Measurements from ENCODE around the gene PGAP6. TPM values are rescaled to one million over a fixed set of nuclear protein-coding genes. Genes with fewer than 3 reads are reported as not detected.

PGAP6 gene
- total and polyA plus RNA-seq, 2 of the 4 experiments (the other 2 are of a cell fraction): 49.1 to 124 TPM

DNA sequence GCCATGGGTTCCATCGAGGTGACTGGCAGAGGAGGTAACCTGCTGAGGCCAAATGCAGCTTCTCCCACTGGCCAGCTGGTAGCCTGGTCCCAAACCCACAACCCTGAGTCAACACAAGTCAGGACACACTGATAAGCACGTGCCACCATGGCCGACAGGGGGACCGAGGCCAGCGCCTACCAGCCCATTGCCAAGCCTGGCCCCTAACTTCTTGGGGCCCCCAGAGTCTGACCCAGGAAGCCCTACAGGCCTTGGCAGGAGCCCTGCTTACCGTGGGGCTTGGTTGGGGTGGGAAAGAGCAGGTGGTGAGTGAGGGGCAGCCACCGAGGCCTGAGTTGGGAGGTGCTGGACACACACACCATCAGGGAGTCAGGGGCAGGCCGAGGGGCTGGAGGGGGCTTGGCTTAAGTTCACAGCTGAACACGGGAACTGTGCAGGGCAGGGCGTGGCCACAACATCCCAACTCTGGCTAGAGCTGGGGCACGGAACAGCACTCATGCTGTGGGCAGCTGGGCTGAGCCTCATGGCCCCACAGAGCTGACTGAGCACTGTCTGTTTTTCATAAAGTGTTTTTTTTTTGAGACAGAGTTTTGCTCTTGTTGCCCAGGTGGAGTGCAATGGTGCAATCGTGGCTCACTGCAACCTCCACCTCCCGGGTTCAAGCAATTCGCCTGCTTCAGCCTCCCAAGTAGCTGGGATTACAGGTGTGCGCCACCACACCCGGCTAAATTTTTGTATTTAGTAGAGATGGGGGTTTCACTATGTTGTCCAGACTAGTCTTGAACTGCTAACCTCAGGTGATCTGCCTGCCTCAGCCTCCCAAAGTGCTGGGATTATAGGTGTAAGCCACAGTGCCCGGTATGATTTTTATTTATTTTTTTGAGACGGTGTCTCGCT lies 16.9 kb downstream of the PGAP6 start:
- no peak for TF ChIP-seq MXI1 (IDR thresholded peaks at IDR 0.05; ENCODE audit: borderline replicate concordance, low read depth, low read length)
- TF ChIP-seq BHLHE40 (IDR thresholded peaks at IDR 0.05; ENCODE audit: low read depth, low read length): peak; percentile 18; the same call in 1 of the 2 replicates
- H3K27ac ChIP-seq (ENCODE audit: insufficient read depth, low read length): no peak overlapping the region
- no peak overlapping the region for H3K23ac ChIP-seq (ENCODE audit: low read depth, low read length)
- H3K27me3 ChIP-seq (ENCODE audit: control insufficient read depth, insufficient read depth, low read length): no peaks in the 10 kb centered on the region
- DNase-seq (no peak), ATAC-seq (ENCODE audit: low read depth) (no peak)
- H3K9me3 ChIP-seq (ENCODE audit: control insufficient read depth, insufficient read depth, low read length): no peaks in the 10 kb centered on the region
- H2AFZ ChIP-seq (replicated peaks; ENCODE audit: low read length, poor library complexity): peak overlapping the region; percentile 63
- H4K91ac ChIP-seq (ENCODE audit: insufficient read depth, low read depth, low read length): no peak overlapping the region
- H3K4me3 ChIP-seq (ENCODE audit: insufficient read depth, low read depth, low read length): no peak overlapping the region
- CTCF ChIA-PET: no interaction called here
- no peak overlapping the region for H4K5ac ChIP-seq (ENCODE audit: low read depth, low read length)
- H4K20me1 ChIP-seq (ENCODE audit: insufficient read depth, low read length): no peaks in the 10 kb centered on the region
- no peak overlapping the region for H3K4ac ChIP-seq (ENCODE audit: low read depth, low read length)
- no peak overlapping the region for H2BK120ac ChIP-seq (ENCODE audit: low read depth, low read length)
- dilution Hi-C loops (cut with HindIII; ENCODE audit: low sequenced_read_pairs, unreplicated experiment): no loop called here
- WGBS, 2 experiments (ENCODE audit: extremely low coverage in 2 of 2, insufficient read length in 1 of 2): 71% methylated on average over 8 of the region's 19 CpGs; no CpG with 5 or more reads in 1 of the 2 experiments
- no peak overlapping the region for H3K9ac ChIP-seq (ENCODE audit: low read depth, low read length)
- H3K9me1 ChIP-seq (ENCODE audit: insufficient read depth, low read length): no peaks in the 10 kb centered on the region
- peak overlapping the region; percentile 42 for H2AK9ac ChIP-seq (replicated peaks; ENCODE audit: low read depth, low read length, poor library complexity)
- BruUV-seq (replicated peaks): no TSS peak
- no peak overlapping the region for H2BK5ac ChIP-seq (ENCODE audit: low read depth, low read length, poor library complexity, severe bottlenecking)
- H3K14ac ChIP-seq (replicated peaks; ENCODE audit: low read depth, low read length): no peak overlapping the region
- no peak overlapping the region for H4K8ac ChIP-seq (ENCODE audit: low read depth in 2 of 2, low read length in 2 of 2)
- H3K36me3 ChIP-seq (ENCODE audit: control insufficient read depth, insufficient read depth, low read length): peaks cover 30% of the 10 kb centered on the region
- in situ Hi-C loops (cut with MboI; ENCODE audit: low sequenced_read_pairs): no loop called here
- H2BK20ac ChIP-seq (ENCODE audit: low read depth, low read length): no peak overlapping the region
- no peak overlapping the region for H2BK15ac ChIP-seq (ENCODE audit: low read depth, low read length)
- H3K4me2 ChIP-seq (ENCODE audit: low read depth, low read length): no peak overlapping the region
- intact Hi-C loops (cut with micrococcal nuclease): no loop called here
- peaks cover 4% of the 10 kb centered on the region; the same call in 1 of the 2 replicates for H3K4me1 ChIP-seq (ENCODE audit: control insufficient read depth, insufficient read depth, low read length)
- POLR2A ChIA-PET (ENCODE audit: unreplicated experiment): no interaction called here
- no peak overlapping the region for H3K56ac ChIP-seq (ENCODE audit: extremely low read depth, insufficient read depth, low read length)
- no peak overlapping the region for H2AK5ac ChIP-seq (ENCODE audit: low read depth, low read length)
- peaks cover 4 to 9% of the 10 kb centered on the region in 2 experiments; a peak in 2 of 4 replicates for H3K79me1 ChIP-seq (ENCODE audit: low read depth in 1 of 2, low read length in 2 of 2)
- no peak overlapping the region for H3K18ac ChIP-seq (ENCODE audit: low read depth, low read length)
